Uterus (tissue), 2 donors: Measurements from ENCODE around the gene FSD2.

Source experiments
- CTCF ChIP-seq, 4 experiments: fragments of 200-600 bp in 2 of 4; fragments of 450-650 bp in 2 of 4; sonication (generic) in 2 of 4; IDR thresholded peaks; one replicate each; pipeline ENCODE4 v1.5.1; 2016 to 2019; ENCODE audit warnings: antibody characterized with exemption in 4 of 4, mild to moderate bottlenecking in 2 of 4, moderate library complexity in 1 of 4
- POLR2A ChIP-seq, 2 donors: fragments of 450-650 bp; IDR thresholded peaks; one replicate each; pipeline ENCODE4 v1.6.1; 2016; ENCODE audit warnings: antibody characterized with exemption in 2 of 2, mild to moderate bottlenecking in 1 of 2, moderate library complexity in 1 of 2

- TF ChIP-seq CTCF (IDR thresholded peaks at IDR 0.05) (no peak), POLR2A (IDR thresholded peaks at IDR 0.05) (no peak)
These were observed 37.3 kb downstream of the FSD2 start for GRCh38 chr15:82768414-82769054.
